ENCODE data around the gene ICA1.

DNA sequence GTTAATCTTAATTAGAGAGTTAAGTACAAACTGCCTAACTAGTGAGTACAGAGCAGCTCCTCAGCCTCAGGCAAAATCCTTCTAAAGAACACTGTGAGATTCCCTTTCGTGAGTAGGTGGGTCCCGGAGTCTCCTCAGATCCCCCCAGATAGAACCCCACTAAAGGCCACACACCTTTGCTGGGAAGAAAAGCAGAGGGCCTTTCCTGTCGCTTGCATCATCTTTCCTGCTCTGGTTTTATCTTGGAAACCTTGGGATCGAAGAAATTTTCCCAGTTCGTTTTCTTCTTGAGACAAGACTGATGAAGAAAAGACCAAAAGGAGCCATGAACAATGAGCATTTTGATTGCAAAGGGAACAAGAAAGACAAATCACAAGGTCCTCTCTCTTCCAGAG is 40.9 kb downstream of the ICA1 start:
- TF ChIP-seq, protein P1, sequence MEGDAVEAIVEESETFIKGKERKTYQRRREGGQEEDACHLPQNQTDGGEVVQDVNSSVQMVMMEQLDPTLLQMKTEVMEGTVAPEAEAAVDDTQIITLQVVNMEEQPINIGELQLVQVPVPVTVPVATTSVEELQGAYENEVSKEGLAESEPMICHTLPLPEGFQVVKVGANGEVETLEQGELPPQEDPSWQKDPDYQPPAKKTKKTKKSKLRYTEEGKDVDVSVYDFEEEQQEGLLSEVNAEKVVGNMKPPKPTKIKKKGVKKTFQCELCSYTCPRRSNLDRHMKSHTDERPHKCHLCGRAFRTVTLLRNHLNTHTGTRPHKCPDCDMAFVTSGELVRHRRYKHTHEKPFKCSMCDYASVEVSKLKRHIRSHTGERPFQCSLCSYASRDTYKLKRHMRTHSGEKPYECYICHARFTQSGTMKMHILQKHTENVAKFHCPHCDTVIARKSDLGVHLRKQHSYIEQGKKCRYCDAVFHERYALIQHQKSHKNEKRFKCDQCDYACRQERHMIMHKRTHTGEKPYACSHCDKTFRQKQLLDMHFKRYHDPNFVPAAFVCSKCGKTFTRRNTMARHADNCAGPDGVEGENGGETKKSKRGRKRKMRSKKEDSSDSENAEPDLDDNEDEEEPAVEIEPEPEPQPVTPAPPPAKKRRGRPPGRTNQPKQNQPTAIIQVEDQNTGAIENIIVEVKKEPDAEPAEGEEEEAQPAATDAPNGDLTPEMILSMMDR (IDR thresholded peaks at IDR 0.05) = no peak
- no peak for TF ChIP-seq EZH2 (IDR thresholded peaks at IDR 0.05)
- no peak for TF ChIP-seq EZH2phosphoT487 (IDR thresholded peaks at IDR 0.05)

All from neural progenitor cell (in vitro differentiated cells).